GM19468 (cell line): ENCODE data around the gene FAM180B.

ENCODE experiments used
- ATAC-seq: cut with Tn5 transposase; IDR thresholded peaks from one replicate; pipeline ENCODE4 v1.9.1; 2021; ENCODE audit warnings: mild to moderate bottlenecking, moderate library complexity, moderate number of reproducible peaks; ENCODE audit not compliant: unreplicated experiment; ENCODE audit errors: extremely low read depth

The FAM180B gene

GRCh38 chr11:47565340-47566148, 20.9 kb upstream of the FAM180B start, which contains the start of gene PTPMT1:
TSS of gene PTPMT1 (plus strand) at chr11:47565599. CDS start at chr11:47565623, 24 bp downstream.
- peak; percentile 49 for ATAC-seq

GRCh38 chr11:47566149-47566698, 20.3 kb upstream of the FAM180B start:
- ATAC-seq = no peak

- ATAC-seq = no peak
Measured at GRCh38 chr11:47569646-47570045, 16.8 kb upstream of the FAM180B start.

GRCh38 chr11:47570651-47571356, 15.7 kb upstream of the FAM180B start:
- ATAC-seq = no peak

- no peak for ATAC-seq
Measured at GRCh38 chr11:47571357-47571729, 15.1 kb upstream of the FAM180B start.

GRCh38 chr11:47571895-47572294, 14.6 kb upstream of the FAM180B start:
- no peak for ATAC-seq

GRCh38 chr11:47572715-47573255, 13.7 kb upstream of the FAM180B start:
- ATAC-seq = no peak

- ATAC-seq = no peak
Measured at GRCh38 chr11:47573321-47573720, 13.2 kb upstream of the FAM180B start.

- ATAC-seq = no peak
Measured at GRCh38 chr11:47577460-47578041, 8.9 kb upstream of the FAM180B start.

- peak; percentile 88 for ATAC-seq
Measured at GRCh38 chr11:47578524-47579494, 7.7 kb upstream of the FAM180B start, which contains the start of the genes KBTBD4 and NDUFS3. TSS of gene KBTBD4 (minus strand) at chr11:47578970. CDS start at chr11:47578951, 19 bp downstream. TSS of gene NDUFS3 (plus strand) at chr11:47579074. CDS start at chr11:47579092, 18 bp downstream.

GRCh38 chr11:47583844-47584243, 2.6 kb upstream of the FAM180B start:
- no peak for ATAC-seq

GRCh38 chr11:47587039-47587716, 700 bp downstream of the FAM180B start:
- no peak for ATAC-seq

- no peak for ATAC-seq
Measured at GRCh38 chr11:47587723-47588326, 1.3 kb downstream of the FAM180B start.

GRCh38 chr11:47589118-47589517, 2.6 kb downstream of the FAM180B start:
- no peak for ATAC-seq

GRCh38 chr11:47589584-47589976, 3.1 kb downstream of the FAM180B start:
- no peak for ATAC-seq

- no peak for ATAC-seq
Measured at GRCh38 chr11:47589977-47590861, 3.7 kb downstream of the FAM180B start.

GRCh38 chr11:47591764-47592163, 5.3 kb downstream of the FAM180B start:
- ATAC-seq = no peak
